IMR-90 (cell line): ENCODE measurements around the gene ZGRF1. TPM values are rescaled to one million over a fixed set of nuclear protein-coding genes. Genes with fewer than 3 reads are reported as not detected.
"Not testable (repeated sequence)": the region's sequence is repeated elsewhere in the genome, so short reads cannot be mapped to it uniquely, and the experiment has no call there.

ENCODE experiments used
- ATAC-seq: fragments of 200-7000 bp; cut with Tn5 transposase; 2 replicates; pipeline ENCODE4 v1.9.1; 2020; ENCODE audit warnings: low read depth, mild to moderate bottlenecking, moderate library complexity
- BruUV-seq: library from RNA; stranded (reverse); fragments of 400-500 nt; replicated peaks from 2 replicates; lab custom pipeline; 2021; lab: Mats Ljungman, UMichigan
- CTCF ChIA-PET: fragments of 300-600 bp; formaldehyde crosslinking; extraction: SDS; loops from one replicate; lab custom pipeline; 2021; ENCODE audit warnings: antibody characterized with exemption; lab: Yijun Ruan, JAX
- POLR2A ChIA-PET: fragments of 300-600 bp; sonication (Branson Sonifier 250); formaldehyde crosslinking; loops from one replicate; lab custom pipeline; 2022; ENCODE audit warnings: antibody characterized with exemption; ENCODE audit not compliant: unreplicated experiment; lab: Charles Lee
- DNase-seq: peaks from one replicate; pipeline ENCODE4 v3.0.0; 2013
- H2AFZ ChIP-seq: replicated peaks from 2 replicates; pipeline ENCODE3; 2013; ENCODE audit warnings: low read length, mild to moderate bottlenecking; ENCODE audit not compliant: poor library complexity
- H2AK5ac ChIP-seq: 2 replicates; pipeline ENCODE4 v1.6.1; 2013; ENCODE audit warnings: low read depth, low read length, inconsistent platforms
- H2AK9ac ChIP-seq: replicated peaks from 2 replicates; pipeline ENCODE3; 2013; ENCODE audit warnings: mild to moderate bottlenecking, low read depth, low read length, moderate library complexity; ENCODE audit not compliant: poor library complexity
- H2BK120ac ChIP-seq: 2 replicates; pipeline ENCODE4 v1.6.1; 2013; ENCODE audit warnings: low read depth, low read length, inconsistent platforms
- H2BK15ac ChIP-seq: 3 replicates; pipeline ENCODE4 v1.6.1; 2013; ENCODE audit warnings: low read depth, low read length, inconsistent platforms
- H2BK20ac ChIP-seq: 2 replicates; pipeline ENCODE4 v1.6.1; 2013; ENCODE audit warnings: low read depth, mild to moderate bottlenecking, inconsistent platforms, low read length, moderate library complexity
- H2BK5ac ChIP-seq: 2 replicates; pipeline ENCODE4 v1.6.1; 2013; ENCODE audit warnings: mild to moderate bottlenecking, low read depth, low read length, inconsistent platforms; ENCODE audit not compliant: poor library complexity, severe bottlenecking
- H3K14ac ChIP-seq: replicated peaks from 2 replicates; pipeline ENCODE4 v1.6.1; 2013; ENCODE audit warnings: low read depth, low read length, inconsistent platforms
- H3K18ac ChIP-seq: 2 replicates; pipeline ENCODE4 v1.6.1; 2013; ENCODE audit warnings: low read depth, low read length, control low read depth
- H3K23ac ChIP-seq: 2 replicates; pipeline ENCODE4 v1.6.1; 2013; ENCODE audit warnings: low read depth, low read length, inconsistent platforms
- H3K27ac ChIP-seq: 2 replicates; pipeline ENCODE4 v1.5.1; 2013; ENCODE audit warnings: mild to moderate bottlenecking, control low read depth, low read length; ENCODE audit not compliant: insufficient read depth
- H3K27me3 ChIP-seq: 2 replicates; pipeline ENCODE4 v1.6.1; 2013; ENCODE audit warnings: low read length; ENCODE audit not compliant: control insufficient read depth, insufficient read depth
- H3K36me3 ChIP-seq: 2 replicates; pipeline ENCODE4 v1.6.1; 2013; ENCODE audit warnings: low read length, mixed read lengths; ENCODE audit not compliant: control insufficient read depth, insufficient read depth
- H3K4ac ChIP-seq: 2 replicates; pipeline ENCODE4 v1.6.1; 2013; ENCODE audit warnings: low read depth, low read length, inconsistent platforms
- H3K4me1 ChIP-seq: 2 replicates; pipeline ENCODE4 v1.6.1; 2013; ENCODE audit warnings: low read length, mixed read lengths; ENCODE audit not compliant: control insufficient read depth, insufficient read depth
- H3K4me2 ChIP-seq: 2 replicates; pipeline ENCODE4 v1.6.1; 2013; ENCODE audit warnings: low read depth, mild to moderate bottlenecking, control low read depth, low read length, moderate library complexity
- H3K4me3 ChIP-seq: 2 replicates; pipeline ENCODE4 v1.5.1; 2013; ENCODE audit warnings: low read depth, mild to moderate bottlenecking, control low read depth, low read length, moderate library complexity; ENCODE audit not compliant: insufficient read depth
- H3K56ac ChIP-seq: 2 replicates; pipeline ENCODE4 v1.6.1; 2013; ENCODE audit warnings: low read length, inconsistent platforms; ENCODE audit not compliant: insufficient read depth; ENCODE audit errors: extremely low read depth
- H3K79me1 ChIP-seq, 2 experiments: 2 replicates each; pipeline ENCODE4 v1.6.1; 2013; ENCODE audit warnings: low read length in 2 of 2, inconsistent platforms in 1 of 2, low read depth in 1 of 2
- H3K9ac ChIP-seq: 2 replicates; pipeline ENCODE4 v1.6.1; 2013; ENCODE audit warnings: low read depth, low read length, control low read depth
- H3K9me1 ChIP-seq: 2 replicates; pipeline ENCODE4 v1.6.1; 2013; ENCODE audit warnings: low read length, inconsistent platforms; ENCODE audit not compliant: insufficient read depth
- H3K9me3 ChIP-seq: 2 replicates; pipeline ENCODE4 v1.6.1; 2013; ENCODE audit warnings: low read length; ENCODE audit not compliant: control insufficient read depth, insufficient read depth
- H4K20me1 ChIP-seq: 2 replicates; pipeline ENCODE4 v1.6.1; 2013; ENCODE audit warnings: low read length, inconsistent platforms; ENCODE audit not compliant: insufficient read depth
- H4K5ac ChIP-seq: 2 replicates; pipeline ENCODE4 v1.6.1; 2013; ENCODE audit warnings: mild to moderate bottlenecking, low read depth, low read length, control low read depth
- H4K8ac ChIP-seq, 2 experiments: 2 replicates each; pipeline ENCODE4 v1.6.1; 2013; ENCODE audit warnings: low read depth in 2 of 2, low read length in 2 of 2, control low read depth in 1 of 2, inconsistent platforms in 1 of 2
- H4K91ac ChIP-seq: 2 replicates; pipeline ENCODE4 v1.6.1; 2013; ENCODE audit warnings: low read depth, low read length, inconsistent platforms; ENCODE audit not compliant: insufficient read depth
- WGBS, 2 experiments: methylation state at CpG; one replicate each; pipeline versions ENCODE4 v1.1.5 to v1.1.7; 2013; ENCODE audit warnings: missing lambda C conversion rate in 2 of 2; ENCODE audit not compliant: insufficient read length in 1 of 2; ENCODE audit errors: extremely low coverage in 2 of 2; 5-methylcytosine and 5-hydroxymethylcytosine counted together
- dilution Hi-C: fragments of 300-500 bp; cut with HindIII; formaldehyde crosslinking; loops from one replicate; pipeline ENCODE4 v1.14.3; 2018; ENCODE audit warnings: low sequenced_read_pairs; ENCODE audit not compliant: unreplicated experiment
- in situ Hi-C: fragments of 300-500 bp; cut with MboI; formaldehyde crosslinking; loops from 3 replicates; pipeline ENCODE4 v1.14.3; 2019; ENCODE audit warnings: low sequenced_read_pairs, inconsistent platforms, mixed read lengths
- intact Hi-C: fragments of 100-400 bp; cut with micrococcal nuclease; formaldehyde crosslinking; loops from 2 replicates; pipeline ENCODE4 v1.10.0; 2022
- polyA plus RNA-seq, 3 experiments: library from polyadenylated mRNA; depleted of rRNA; stranded (reverse); fragments of >200 nt; gene quantifications; 2 replicates each; pipeline ENCODE4 v1.2.3, GENCODE V29; 2012; ENCODE audit warnings: low replicate concordance in 1 of 3
- total RNA-seq: library from RNA; depleted of rRNA; stranded (reverse); fragments of >200 nt; gene quantifications from 2 replicates; pipeline ENCODE4 v1.2.3, GENCODE V29; 2012

The ZGRF1 gene
- total and polyA plus RNA-seq, 2 of the 4 experiments (the other 2 are of a cell fraction): 2.8 to 5.6 TPM

GRCh38 chr4:112656115-112656514, 19.4 kb upstream of the ZGRF1 start:
- H4K20me1 ChIP-seq, H3K4ac ChIP-seq, H3K23ac ChIP-seq, CTCF ChIA-PET, H3K27ac ChIP-seq, H3K79me1 ChIP-seq, H3K4me2 ChIP-seq, H3K56ac ChIP-seq, H3K27me3 ChIP-seq, H2BK20ac ChIP-seq, dilution Hi-C loops, H3K18ac ChIP-seq, H3K14ac ChIP-seq, H2AK5ac ChIP-seq, H2AK9ac ChIP-seq, H3K4me3 ChIP-seq, H4K91ac ChIP-seq, in situ Hi-C loops, H3K4me1 ChIP-seq, H2BK120ac ChIP-seq, H3K9ac ChIP-seq, DNase-seq, POLR2A ChIA-PET, H2AFZ ChIP-seq, H3K9me3 ChIP-seq, ATAC-seq, BruUV-seq, H2BK5ac ChIP-seq, intact Hi-C loops, H4K8ac ChIP-seq, H3K9me1 ChIP-seq, H4K5ac ChIP-seq, H2BK15ac ChIP-seq: not testable (repeated sequence)
- H3K36me3 ChIP-seq: peaks cover 18% of the 10 kb centered on the region
- WGBS, 2 experiments: no CpG with 5 or more reads among the region's 5 CpGs
